Suprapubic skin (tissue), 4 donors: ENCODE data around the gene MTMR3. TPM values are rescaled to one million over a fixed set of nuclear protein-coding genes. Genes with fewer than 3 reads are reported as not detected.

ENCODE experiments used
- DNase-seq, 2 donors: peaks; one replicate each; pipeline ENCODE4 v3.0.0-alpha.2; 2019; ENCODE audit warnings: low spot score in 2 of 2
- H3K27ac ChIP-seq: fragments of 200-600 bp; sonication (generic); one replicate; pipeline ENCODE4 v1.5.1; 2019
- H3K27me3 ChIP-seq: fragments of 200-600 bp; sonication (generic); one replicate; pipeline ENCODE4 v1.5.1; 2019
- H3K36me3 ChIP-seq: fragments of 200-600 bp; sonication (generic); one replicate; pipeline ENCODE4 v1.5.1; 2019
- H3K4me1 ChIP-seq: fragments of 200-600 bp; sonication (generic); one replicate; pipeline ENCODE4 v1.5.1; 2019
- H3K4me3 ChIP-seq: fragments of 200-600 bp; sonication (generic); one replicate; pipeline ENCODE4 v1.5.1; 2019; ENCODE audit warnings: mild to moderate bottlenecking
- H3K9me3 ChIP-seq: fragments of 200-600 bp; sonication (generic); one replicate; pipeline ENCODE4 v1.5.1; 2019
- EP300 ChIP-seq: sonication (generic); formaldehyde crosslinking; IDR thresholded peaks from one replicate; pipeline ENCODE4 v1.6.1; 2017; ENCODE audit warnings: antibody characterized with exemption
- POLR2A ChIP-seq, 2 donors: fragments of 450-650 bp; IDR thresholded peaks; one replicate each; pipeline ENCODE4 v1.6.1; 2017; ENCODE audit warnings: antibody characterized with exemption in 2 of 2, mild to moderate bottlenecking in 2 of 2, moderate library complexity in 2 of 2
- POLR2AphosphoS5 ChIP-seq, 3 donors: sonication (generic); formaldehyde crosslinking; IDR thresholded peaks; one replicate each; pipeline ENCODE4 v1.6.1; 2017; ENCODE audit warnings: antibody characterized with exemption in 3 of 3
- WGBS: methylation state at CpG from one replicate; pipeline ENCODE4 v1.1.5; 2018; 5-methylcytosine and 5-hydroxymethylcytosine counted together
- total RNA-seq, 4 donors: library from RNA; depleted of rRNA; stranded (reverse); fragments of >200 nt; gene quantifications; one replicate each; pipeline ENCODE4 v1.1.0, GENCODE V29; 2016
- TF ChIP-seq, protein P1 (sequence below), 2 donors: fragments of 200-600 bp in 1 of 2; fragments of 450-650 bp in 1 of 2; sonication (generic) in 1 of 2; IDR thresholded peaks; one replicate each; pipeline ENCODE4 v1.5.1; 2016 to 2019; ENCODE audit warnings: antibody characterized with exemption in 2 of 2, mild to moderate bottlenecking in 1 of 2, moderate library complexity in 1 of 2

Gene MTMR3
- total RNA-seq, 4 donors from 2014 or later = 57.8 to 136 (median 66.0) TPM

DNA sequence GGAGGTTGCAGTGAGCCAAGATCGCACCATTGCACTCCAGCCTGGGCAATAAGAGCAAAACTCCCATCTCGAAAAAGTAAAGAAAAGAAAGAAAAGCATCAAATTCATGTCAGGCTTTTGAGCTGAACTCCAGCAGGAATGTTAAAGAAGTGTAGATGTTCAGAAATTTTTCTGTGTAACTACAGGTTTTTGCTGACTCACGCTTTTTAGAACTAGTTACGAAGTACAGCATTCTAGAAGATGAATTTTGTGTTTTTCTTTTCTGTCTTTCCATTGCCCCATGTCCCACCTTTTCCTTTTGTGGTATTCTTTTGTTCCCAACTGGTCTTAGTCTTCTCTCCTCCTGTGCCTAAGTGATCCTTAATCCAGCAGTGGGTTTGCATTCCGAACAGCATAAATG is 141.3 kb downstream of the MTMR3 start:
- H3K36me3 ChIP-seq = peaks cover 92% of the 10 kb centered on the region
- H3K4me1 ChIP-seq = no peaks in the 10 kb centered on the region
- no peaks in the 10 kb centered on the region for H3K27me3 ChIP-seq
- DNase-seq = no peak
- no peak overlapping the region for H3K27ac ChIP-seq
- H3K4me3 ChIP-seq = no peak overlapping the region
- WGBS = 94% methylated on average over 5 of the region's 5 CpGs
- TF ChIP-seq POLR2AphosphoS5 (IDR thresholded peaks at IDR 0.05) (no peak), EP300 (no peak), POLR2A (IDR thresholded peaks at IDR 0.05) (no peak)
- no peaks in the 10 kb centered on the region for H3K9me3 ChIP-seq

DNA sequence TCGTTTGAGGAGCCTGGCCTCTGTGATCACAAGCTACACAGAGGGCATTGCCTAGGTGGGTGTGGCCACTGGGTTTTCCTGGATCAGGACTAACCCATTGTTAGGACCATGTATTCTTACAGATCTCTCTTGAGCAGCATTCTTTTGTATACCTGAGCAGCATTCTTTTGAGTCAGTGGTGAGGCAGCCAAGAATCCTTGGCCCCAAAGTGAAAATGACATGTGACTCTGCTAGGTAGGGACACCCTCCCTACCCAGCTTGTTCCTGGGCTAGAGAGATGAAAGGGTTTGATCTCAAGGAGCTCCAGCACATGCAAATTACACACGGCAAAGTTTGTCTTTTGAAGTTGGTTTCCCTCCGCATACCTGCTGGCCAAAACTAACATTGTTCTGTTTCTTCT is 142.2 kb downstream of the MTMR3 start:
- peak overlapping the region; percentile 7 for H3K27ac ChIP-seq
- H3K9me3 ChIP-seq = no peaks in the 10 kb centered on the region
- no peak for DNase-seq
- no peaks in the 10 kb centered on the region for H3K27me3 ChIP-seq
- TF ChIP-seq POLR2AphosphoS5 (IDR thresholded peaks at IDR 0.05) (no peak), POLR2A (IDR thresholded peaks at IDR 0.05) (no peak), EP300 (no peak)
- TF ChIP-seq, protein P1, sequence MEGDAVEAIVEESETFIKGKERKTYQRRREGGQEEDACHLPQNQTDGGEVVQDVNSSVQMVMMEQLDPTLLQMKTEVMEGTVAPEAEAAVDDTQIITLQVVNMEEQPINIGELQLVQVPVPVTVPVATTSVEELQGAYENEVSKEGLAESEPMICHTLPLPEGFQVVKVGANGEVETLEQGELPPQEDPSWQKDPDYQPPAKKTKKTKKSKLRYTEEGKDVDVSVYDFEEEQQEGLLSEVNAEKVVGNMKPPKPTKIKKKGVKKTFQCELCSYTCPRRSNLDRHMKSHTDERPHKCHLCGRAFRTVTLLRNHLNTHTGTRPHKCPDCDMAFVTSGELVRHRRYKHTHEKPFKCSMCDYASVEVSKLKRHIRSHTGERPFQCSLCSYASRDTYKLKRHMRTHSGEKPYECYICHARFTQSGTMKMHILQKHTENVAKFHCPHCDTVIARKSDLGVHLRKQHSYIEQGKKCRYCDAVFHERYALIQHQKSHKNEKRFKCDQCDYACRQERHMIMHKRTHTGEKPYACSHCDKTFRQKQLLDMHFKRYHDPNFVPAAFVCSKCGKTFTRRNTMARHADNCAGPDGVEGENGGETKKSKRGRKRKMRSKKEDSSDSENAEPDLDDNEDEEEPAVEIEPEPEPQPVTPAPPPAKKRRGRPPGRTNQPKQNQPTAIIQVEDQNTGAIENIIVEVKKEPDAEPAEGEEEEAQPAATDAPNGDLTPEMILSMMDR (IDR thresholded peaks at IDR 0.05) = no peak
- no peak overlapping the region for H3K4me3 ChIP-seq
- H3K36me3 ChIP-seq = peaks cover 82% of the 10 kb centered on the region
- 62% methylated on average over 3 of the region's 3 CpGs for WGBS
- H3K4me1 ChIP-seq = peaks cover 2% of the 10 kb centered on the region

DNA sequence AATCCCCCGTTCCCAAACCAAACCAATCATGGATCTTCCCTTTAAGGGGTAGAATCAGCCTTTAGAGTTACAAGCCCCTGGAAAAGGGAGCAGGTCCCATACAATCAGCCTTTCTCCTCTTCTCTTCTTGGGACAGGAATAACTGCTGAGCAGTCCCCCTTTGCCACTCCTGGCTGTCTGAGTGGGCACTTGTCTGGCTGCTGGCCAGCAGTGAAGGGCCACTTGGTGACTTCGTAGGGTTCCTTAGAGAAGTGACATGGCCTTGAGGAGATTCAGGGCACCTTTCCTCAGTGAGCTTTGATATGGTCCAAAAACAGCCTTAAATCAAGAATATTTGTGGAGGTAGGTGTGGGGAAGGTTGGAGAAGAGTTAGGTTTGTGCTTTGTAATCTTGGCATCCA is 143.8 kb downstream of the MTMR3 start:
- WGBS = 87% methylated on average over 2 of the region's 2 CpGs
- Histone ChIP-seq H3K27me3 (no peaks in the 10 kb centered on the region), H3K4me1 (peaks cover 2% of the 10 kb centered on the region), H3K9me3 (no peaks in the 10 kb centered on the region), H3K27ac (peak overlapping the region; percentile 66), H3K36me3 (peaks cover 67% of the 10 kb centered on the region), H3K4me3 (no peak overlapping the region)
- TF ChIP-seq, protein P1 (IDR thresholded peaks at IDR 0.05) = no peak
- TF ChIP-seq EP300 (no peak), POLR2AphosphoS5 (IDR thresholded peaks at IDR 0.05) (no peak), POLR2A (IDR thresholded peaks at IDR 0.05) (no peak)
- DNase-seq = no peak

DNA sequence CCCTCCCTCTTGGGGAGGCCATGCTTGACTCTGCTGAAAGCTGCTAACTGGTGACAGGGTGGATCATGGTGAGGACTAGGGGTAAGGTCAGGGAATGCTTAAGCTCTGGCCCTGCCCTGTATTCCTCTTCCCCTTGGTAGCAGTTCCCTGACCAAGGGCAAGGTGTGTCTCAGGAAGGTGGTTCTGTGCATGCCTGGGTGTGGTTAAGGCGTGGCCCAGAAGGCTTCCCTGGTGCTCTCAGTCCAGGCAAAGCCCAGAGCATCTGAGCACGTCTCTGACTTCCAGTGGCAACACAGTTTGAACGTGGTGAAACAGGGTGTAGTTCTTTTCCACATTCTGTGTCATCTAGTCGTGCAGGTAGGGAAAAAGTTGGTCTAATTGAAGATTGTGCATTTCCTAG is 144.2 kb downstream of the MTMR3 start:
- DNase-seq = no peak
- peaks cover 62% of the 10 kb centered on the region for H3K36me3 ChIP-seq
- H3K9me3 ChIP-seq = no peaks in the 10 kb centered on the region
- no peaks in the 10 kb centered on the region for H3K27me3 ChIP-seq
- TF ChIP-seq POLR2AphosphoS5 (IDR thresholded peaks at IDR 0.05) (no peak), POLR2A (IDR thresholded peaks at IDR 0.05) (no peak), EP300 (no peak)
- TF ChIP-seq, protein P1 (IDR thresholded peaks at IDR 0.05) = no peak
- H3K4me3 ChIP-seq = no peak overlapping the region
- H3K4me1 ChIP-seq = peaks cover 2% of the 10 kb centered on the region
- peak overlapping the region; percentile 66 for H3K27ac ChIP-seq
- WGBS = 22% methylated on average over 3 of the region's 4 CpGs

DNA sequence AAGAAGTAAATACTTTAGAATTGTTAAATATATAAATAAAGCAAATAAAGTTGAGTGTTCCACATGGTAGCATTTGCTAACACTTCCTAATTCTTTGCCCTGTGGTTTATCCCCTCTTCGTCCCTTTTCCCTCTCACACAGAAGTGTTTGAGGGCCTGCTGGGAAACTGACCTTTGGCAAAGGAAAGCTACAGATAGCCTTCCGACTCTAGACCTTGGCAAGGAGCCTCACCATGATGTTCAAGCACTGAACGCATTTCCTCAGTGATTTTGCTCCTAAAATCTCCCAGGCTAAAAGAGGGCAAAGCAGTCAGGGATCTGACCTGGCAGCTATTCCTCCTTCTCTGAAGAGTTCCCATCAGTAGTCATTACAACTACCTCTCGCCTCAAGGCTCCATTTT is 144.8 kb downstream of the MTMR3 start:
- WGBS = 66% methylated on average over 4 of the region's 4 CpGs
- Histone ChIP-seq H3K4me1 (peaks cover 2% of the 10 kb centered on the region), H3K27me3 (no peaks in the 10 kb centered on the region), H3K4me3 (no peak overlapping the region), H3K36me3 (peaks cover 56% of the 10 kb centered on the region), H3K9me3 (no peaks in the 10 kb centered on the region), H3K27ac (peak overlapping the region; percentile 30)
- no peak for DNase-seq
- TF ChIP-seq EP300 (no peak), POLR2AphosphoS5 (IDR thresholded peaks at IDR 0.05) (no peak), POLR2A (IDR thresholded peaks at IDR 0.05) (no peak)
- TF ChIP-seq, protein P1 (IDR thresholded peaks at IDR 0.05) = no peak

DNA sequence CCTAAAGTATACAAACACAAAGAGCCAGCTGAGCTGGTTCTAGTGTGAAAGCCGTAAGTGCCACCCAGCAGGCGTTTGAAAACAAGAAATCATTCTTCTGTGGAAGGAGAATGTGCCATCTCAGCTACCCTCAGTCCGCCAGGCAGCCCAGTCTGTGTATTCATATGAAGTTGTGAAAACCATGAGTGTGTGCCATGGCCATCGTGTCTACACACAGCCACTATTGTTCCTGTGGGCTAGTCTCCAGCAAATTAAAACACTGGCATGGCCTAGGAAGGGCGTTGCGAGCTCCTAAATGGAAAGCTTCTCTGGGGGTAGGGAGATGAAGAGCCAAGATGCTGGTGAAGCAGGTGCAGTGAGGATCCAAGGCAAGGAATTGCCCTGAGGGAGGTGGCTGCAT is 145.8 kb downstream of the MTMR3 start:
- Histone ChIP-seq H3K9me3 (no peaks in the 10 kb centered on the region), H3K4me1 (peaks cover 2% of the 10 kb centered on the region), H3K27me3 (no peaks in the 10 kb centered on the region), H3K36me3 (peaks cover 47% of the 10 kb centered on the region), H3K4me3 (no peak overlapping the region), H3K27ac (peak overlapping the region; percentile 30)
- TF ChIP-seq, protein P1 (IDR thresholded peaks at IDR 0.05) = no peak
- no peak for TF ChIP-seq POLR2A (IDR thresholded peaks at IDR 0.05)
- TF ChIP-seq EP300 = no peak
- TF ChIP-seq POLR2AphosphoS5 (IDR thresholded peaks at IDR 0.05) = no peak
- 77% methylated on average over 6 of the region's 6 CpGs for WGBS
- DNase-seq = no peak
